Neural crest cell (in vitro differentiated cells): ENCODE measurements around the gene NOL12. TPM values are rescaled to one million over a fixed set of nuclear protein-coding genes. Genes with fewer than 3 reads are reported as not detected.
A peak's percentile ranks its signal among the peaks of the same experiment; 100 is the strongest.

Experiments
- DNase-seq: peaks from one replicate; pipeline ENCODE4 v3.0.0; 2021; ENCODE audit warnings: low read depth, mixed read lengths, low spot score
- H3K27ac Mint-ChIP-seq: one replicate; pipeline ENCODE4 v1.8.0; 2021; ENCODE audit warnings: mild to moderate bottlenecking, mixed read lengths; ENCODE audit not compliant: unreplicated experiment
- H3K27me3 Mint-ChIP-seq: 2 replicates; pipeline ENCODE4 v1.8.0; 2021; ENCODE audit warnings: low read depth, mild to moderate bottlenecking, mixed read lengths
- H3K36me3 Mint-ChIP-seq: 2 replicates; pipeline ENCODE4 v1.8.0; 2021; ENCODE audit warnings: low read depth, mild to moderate bottlenecking, mixed read lengths
- H3K4me1 Mint-ChIP-seq: 2 replicates; pipeline ENCODE4 v1.8.0; 2021; ENCODE audit warnings: mixed read lengths
- H3K4me3 Mint-ChIP-seq: one replicate; pipeline ENCODE4 v1.8.0; 2021; ENCODE audit warnings: mild to moderate bottlenecking, mixed read lengths
- H3K9me3 Mint-ChIP-seq: 2 replicates; pipeline ENCODE4 v1.8.0; 2021; ENCODE audit warnings: mixed read lengths
- total RNA-seq: library from RNA; stranded (reverse); gene quantifications from 2 replicates; pipeline ENCODE4 v1.2.1, GENCODE V29; 2021
- TF ChIP-seq, protein P1 (sequence below): fragments of 200-600 bp; sonication (generic); conservative IDR thresholded peaks from 2 replicates; pipeline ENCODE4 v1.5.0; 2021; ENCODE audit warnings: antibody characterized with exemption, mild to moderate bottlenecking

Gene NOL12
- total RNA-seq, 1 donor from 2014 or later: 43.3 TPM

DNA sequence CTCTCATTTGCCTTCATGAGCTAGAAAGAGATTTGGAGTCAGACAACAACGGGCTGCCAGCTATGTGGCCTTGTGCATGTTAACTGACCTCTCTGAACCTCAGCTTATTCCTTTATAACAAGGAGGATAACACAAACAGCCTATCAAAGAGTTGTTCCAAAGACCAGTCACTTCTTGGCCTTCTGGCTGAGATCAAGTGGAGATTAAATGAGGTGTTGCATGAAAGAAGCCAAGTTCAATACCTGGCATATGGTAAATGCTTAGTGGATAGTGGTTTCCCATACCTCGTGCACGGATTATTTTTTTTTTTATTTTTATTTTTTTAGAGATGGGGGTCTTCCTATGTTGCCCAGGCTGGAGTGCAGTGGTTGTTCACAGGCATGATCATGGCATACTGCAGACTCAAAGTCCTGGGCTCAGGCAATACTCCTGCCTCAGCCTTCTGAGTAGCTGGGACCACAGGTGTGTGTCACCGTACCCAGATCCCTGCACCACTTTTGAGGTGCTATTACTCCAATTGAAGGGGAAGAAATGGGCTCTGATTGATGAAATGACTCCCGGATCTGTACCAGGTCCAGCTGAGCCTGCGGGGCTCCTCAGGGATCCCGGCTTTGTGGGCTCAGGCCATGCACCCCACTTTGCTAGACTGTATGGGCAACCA lies 5.8 kb upstream of the NOL12 start:
- TF ChIP-seq, protein P1, sequence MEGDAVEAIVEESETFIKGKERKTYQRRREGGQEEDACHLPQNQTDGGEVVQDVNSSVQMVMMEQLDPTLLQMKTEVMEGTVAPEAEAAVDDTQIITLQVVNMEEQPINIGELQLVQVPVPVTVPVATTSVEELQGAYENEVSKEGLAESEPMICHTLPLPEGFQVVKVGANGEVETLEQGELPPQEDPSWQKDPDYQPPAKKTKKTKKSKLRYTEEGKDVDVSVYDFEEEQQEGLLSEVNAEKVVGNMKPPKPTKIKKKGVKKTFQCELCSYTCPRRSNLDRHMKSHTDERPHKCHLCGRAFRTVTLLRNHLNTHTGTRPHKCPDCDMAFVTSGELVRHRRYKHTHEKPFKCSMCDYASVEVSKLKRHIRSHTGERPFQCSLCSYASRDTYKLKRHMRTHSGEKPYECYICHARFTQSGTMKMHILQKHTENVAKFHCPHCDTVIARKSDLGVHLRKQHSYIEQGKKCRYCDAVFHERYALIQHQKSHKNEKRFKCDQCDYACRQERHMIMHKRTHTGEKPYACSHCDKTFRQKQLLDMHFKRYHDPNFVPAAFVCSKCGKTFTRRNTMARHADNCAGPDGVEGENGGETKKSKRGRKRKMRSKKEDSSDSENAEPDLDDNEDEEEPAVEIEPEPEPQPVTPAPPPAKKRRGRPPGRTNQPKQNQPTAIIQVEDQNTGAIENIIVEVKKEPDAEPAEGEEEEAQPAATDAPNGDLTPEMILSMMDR: no peak
- H3K9me3 Mint-ChIP-seq: no peaks in the 10 kb centered on the region
- peaks cover 14% of the 10 kb centered on the region for H3K4me1 Mint-ChIP-seq
- H3K27me3 Mint-ChIP-seq: peaks cover 5% of the 10 kb centered on the region
- no peaks in the 10 kb centered on the region for H3K36me3 Mint-ChIP-seq
- peak overlapping the region; percentile 16 for H3K4me3 Mint-ChIP-seq
- no peak overlapping the region for H3K27ac Mint-ChIP-seq
- DNase-seq: no peak

DNA sequence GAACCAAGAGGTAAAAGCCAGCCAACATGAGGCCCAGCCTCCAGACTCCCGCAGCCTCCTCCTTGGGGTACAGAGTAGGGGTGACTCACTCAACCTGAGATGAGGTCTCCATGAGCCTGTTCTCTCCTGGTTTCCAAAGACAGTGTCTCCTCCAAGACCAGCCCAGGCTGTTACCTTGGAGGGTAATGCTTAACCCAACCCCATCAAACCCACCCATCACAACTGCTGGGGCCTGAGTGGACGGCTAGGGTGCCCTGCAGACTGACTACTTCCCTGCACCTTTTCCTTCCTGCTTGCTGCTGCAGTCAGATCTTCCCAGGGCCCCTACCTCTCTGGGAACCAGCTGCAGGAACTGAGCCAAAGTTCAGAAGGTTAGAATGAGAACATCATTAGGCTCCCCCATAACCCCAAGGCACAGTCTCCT lies 5.1 kb upstream of the NOL12 start:
- H3K4me1 Mint-ChIP-seq: peaks cover 16% of the 10 kb centered on the region
- TF ChIP-seq, protein P1: no peak
- no peaks in the 10 kb centered on the region for H3K36me3 Mint-ChIP-seq
- no peak overlapping the region for H3K27ac Mint-ChIP-seq
- peak overlapping the region; percentile 29 for H3K4me3 Mint-ChIP-seq
- DNase-seq: no peak
- peaks cover 5% of the 10 kb centered on the region for H3K27me3 Mint-ChIP-seq
- no peaks in the 10 kb centered on the region for H3K9me3 Mint-ChIP-seq

DNA sequence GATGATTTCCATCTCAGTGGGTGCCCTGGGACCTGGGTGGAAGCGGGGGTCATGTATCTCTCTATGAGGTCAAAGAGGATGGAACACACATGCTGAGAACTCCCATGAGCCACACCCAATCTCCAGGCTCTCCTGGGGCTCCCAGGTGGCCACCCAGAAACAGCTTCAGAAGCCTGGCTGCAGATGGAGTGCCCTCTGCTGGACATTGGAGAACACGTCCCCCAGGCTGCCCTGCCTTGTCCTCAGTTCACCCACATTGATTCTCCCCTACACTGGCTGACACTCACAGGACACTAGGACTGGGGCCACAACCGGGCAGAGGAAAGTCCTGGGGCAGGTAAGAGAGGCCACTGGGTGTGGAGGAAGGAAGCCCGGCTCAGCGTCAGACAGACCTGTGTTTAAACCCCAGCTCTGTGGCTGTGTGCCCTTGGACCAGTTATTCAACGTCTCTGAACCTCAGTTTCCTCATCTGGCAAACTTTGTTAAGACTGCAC lies 4.5 kb upstream of the NOL12 start:
- H3K27me3 Mint-ChIP-seq: peaks cover 3% of the 10 kb centered on the region
- peaks cover 17% of the 10 kb centered on the region for H3K4me1 Mint-ChIP-seq
- H3K27ac Mint-ChIP-seq: no peak overlapping the region
- H3K9me3 Mint-ChIP-seq: no peaks in the 10 kb centered on the region
- TF ChIP-seq, protein P1: peak; percentile 81
- peak overlapping the region; percentile 76 for H3K4me3 Mint-ChIP-seq
- H3K36me3 Mint-ChIP-seq: no peaks in the 10 kb centered on the region
- peak; percentile 71 for DNase-seq

DNA sequence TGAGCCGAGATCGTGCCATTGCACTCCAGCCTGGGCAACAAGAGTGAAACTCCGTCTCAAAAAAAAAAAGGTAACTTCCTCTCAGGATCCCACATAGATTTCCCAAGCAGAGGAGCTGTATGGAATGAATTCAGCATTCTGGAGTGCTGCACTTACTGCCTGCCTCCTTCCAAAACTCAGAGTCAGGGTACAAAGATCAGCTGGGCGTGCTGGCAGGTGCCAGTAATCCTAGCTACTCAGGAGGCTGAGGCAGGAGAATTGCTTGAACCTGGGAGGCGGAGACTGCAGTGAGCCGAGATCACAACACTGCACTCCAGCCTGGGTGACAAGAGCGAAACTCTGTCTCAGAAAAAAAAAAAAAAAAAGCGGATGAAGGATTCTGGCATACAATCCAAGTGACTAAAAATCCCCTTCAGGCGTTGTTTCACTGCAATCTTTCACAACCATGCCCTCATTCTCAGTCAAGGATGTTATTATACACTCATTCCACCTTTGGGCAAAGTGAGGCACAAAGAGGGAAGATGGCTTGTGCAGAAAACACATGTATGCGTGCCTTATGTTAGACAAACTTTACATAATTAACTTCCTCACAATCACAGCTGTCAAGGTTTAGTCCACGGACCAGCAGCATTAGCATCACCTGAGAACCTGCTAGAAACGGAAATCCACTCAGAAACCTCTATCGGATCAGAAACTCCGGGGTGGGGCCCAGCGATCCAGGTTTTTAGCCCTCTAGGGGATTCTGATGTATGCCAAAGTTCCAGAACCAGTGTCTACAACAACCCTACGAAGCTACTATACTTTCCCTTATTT lies 1.1 kb upstream of the NOL12 start:
- TF ChIP-seq, protein P1: no peak
- no peak for DNase-seq
- Mint-ChIP-seq H3K4me3 (peak overlapping the region; percentile 97), H3K36me3 (peaks cover 3% of the 10 kb centered on the region), H3K4me1 (peaks cover 26% of the 10 kb centered on the region), H3K9me3 (no peaks in the 10 kb centered on the region), H3K27ac (no peak overlapping the region), H3K27me3 (no peaks in the 10 kb centered on the region)

DNA sequence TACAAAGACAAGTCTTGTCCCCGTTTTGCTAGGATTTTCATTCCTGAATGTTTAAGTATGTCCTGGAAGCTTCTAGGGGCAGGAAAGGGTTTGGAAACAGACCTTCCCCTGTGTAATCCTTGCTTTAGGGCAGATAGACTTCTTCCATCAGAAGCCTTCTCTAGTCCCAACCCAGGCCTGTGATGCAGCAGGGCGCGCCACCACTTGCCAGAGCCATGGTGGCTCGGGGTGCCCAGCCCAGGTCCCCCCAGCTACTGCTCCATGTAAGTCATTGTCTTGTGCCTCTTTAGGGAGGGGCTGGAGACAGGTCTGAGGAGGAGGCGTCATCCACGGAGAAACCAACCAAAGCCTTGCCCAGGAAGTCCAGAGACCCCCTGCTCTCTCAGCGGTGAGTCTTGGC lies 4.3 kb downstream of the NOL12 start:
- Mint-ChIP-seq H3K27ac (no peak overlapping the region), H3K27me3 (no peaks in the 10 kb centered on the region), H3K4me3 (peak overlapping the region; percentile 75)

More for the DNA sequence above, 4.3 kb downstream of the NOL12 start:
- TF ChIP-seq, protein P1: no peak
- peaks cover 3% of the 10 kb centered on the region for H3K36me3 Mint-ChIP-seq
- no peak for DNase-seq
- H3K9me3 Mint-ChIP-seq: no peaks in the 10 kb centered on the region
- peaks cover 23% of the 10 kb centered on the region for H3K4me1 Mint-ChIP-seq
